ENCODE measurements around the gene HSD11B1. TPM values are rescaled to one million over a fixed set of nuclear protein-coding genes. Genes with fewer than 3 reads are reported as not detected.

Gene HSD11B1
- total RNA-seq, result 10 to 100 TPM in 1 of 2 donors, 1 to 10 TPM in 1; 9.3 to 29.1 TPM

GRCh38 chr1:209704584-209704983 is at the start of gene HSD11B1:
Gene HSD11B1, plus strand, starts transcription at chr1:209704846. Its CDS starts 97 bp downstream, at chr1:209704943.
- Histone ChIP-seq H3K4me3 (no peak within 1 kb of the TSS), H3K36me3 (no peaks in the 10 kb centered on the region), H3K27ac (no peak within 1 kb of the TSS), H3K27me3 (replicated peaks; ENCODE audit: insufficient read depth) (no peaks in the 10 kb centered on the region), H3K4me1 (replicated peaks) (no peaks in the 10 kb centered on the region), H3K9me3 (no peaks in the 10 kb centered on the region)
- WGBS, result 60% methylated on average over 6 of the region's 6 CpGs
- no peak for TF ChIP-seq POLR2AphosphoS5 (IDR thresholded peaks at IDR 0.05)
- no peak for TF ChIP-seq POLR2A (IDR thresholded peaks at IDR 0.05)
- TF ChIP-seq, protein P1, sequence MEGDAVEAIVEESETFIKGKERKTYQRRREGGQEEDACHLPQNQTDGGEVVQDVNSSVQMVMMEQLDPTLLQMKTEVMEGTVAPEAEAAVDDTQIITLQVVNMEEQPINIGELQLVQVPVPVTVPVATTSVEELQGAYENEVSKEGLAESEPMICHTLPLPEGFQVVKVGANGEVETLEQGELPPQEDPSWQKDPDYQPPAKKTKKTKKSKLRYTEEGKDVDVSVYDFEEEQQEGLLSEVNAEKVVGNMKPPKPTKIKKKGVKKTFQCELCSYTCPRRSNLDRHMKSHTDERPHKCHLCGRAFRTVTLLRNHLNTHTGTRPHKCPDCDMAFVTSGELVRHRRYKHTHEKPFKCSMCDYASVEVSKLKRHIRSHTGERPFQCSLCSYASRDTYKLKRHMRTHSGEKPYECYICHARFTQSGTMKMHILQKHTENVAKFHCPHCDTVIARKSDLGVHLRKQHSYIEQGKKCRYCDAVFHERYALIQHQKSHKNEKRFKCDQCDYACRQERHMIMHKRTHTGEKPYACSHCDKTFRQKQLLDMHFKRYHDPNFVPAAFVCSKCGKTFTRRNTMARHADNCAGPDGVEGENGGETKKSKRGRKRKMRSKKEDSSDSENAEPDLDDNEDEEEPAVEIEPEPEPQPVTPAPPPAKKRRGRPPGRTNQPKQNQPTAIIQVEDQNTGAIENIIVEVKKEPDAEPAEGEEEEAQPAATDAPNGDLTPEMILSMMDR (IDR thresholded peaks at IDR 0.05), result no peak
- DNase-seq (ENCODE audit: low spot score), result no peak
- intact Hi-C loops (cut with DNase I), result no loop called here

GRCh38 chr1:209655411-209656231 is 49.0 kb upstream of the HSD11B1 start:
- Histone ChIP-seq H3K4me1 (replicated peaks) (no peaks in the 10 kb centered on the region), H3K4me3 (no peak overlapping the region), H3K27me3 (replicated peaks; ENCODE audit: insufficient read depth) (no peaks in the 10 kb centered on the region), H3K27ac (no peak overlapping the region), H3K36me3 (no peaks in the 10 kb centered on the region), H3K9me3 (no peaks in the 10 kb centered on the region)
- intact Hi-C loops (cut with DNase I), result no loop called here
- TF ChIP-seq POLR2A (IDR thresholded peaks at IDR 0.05) (peak; percentile 14), POLR2AphosphoS5 (IDR thresholded peaks at IDR 0.05) (no peak)
- WGBS, result 69% methylated on average over 9 of the region's 9 CpGs
- DNase-seq (ENCODE audit: low spot score), result no peak

DNA sequence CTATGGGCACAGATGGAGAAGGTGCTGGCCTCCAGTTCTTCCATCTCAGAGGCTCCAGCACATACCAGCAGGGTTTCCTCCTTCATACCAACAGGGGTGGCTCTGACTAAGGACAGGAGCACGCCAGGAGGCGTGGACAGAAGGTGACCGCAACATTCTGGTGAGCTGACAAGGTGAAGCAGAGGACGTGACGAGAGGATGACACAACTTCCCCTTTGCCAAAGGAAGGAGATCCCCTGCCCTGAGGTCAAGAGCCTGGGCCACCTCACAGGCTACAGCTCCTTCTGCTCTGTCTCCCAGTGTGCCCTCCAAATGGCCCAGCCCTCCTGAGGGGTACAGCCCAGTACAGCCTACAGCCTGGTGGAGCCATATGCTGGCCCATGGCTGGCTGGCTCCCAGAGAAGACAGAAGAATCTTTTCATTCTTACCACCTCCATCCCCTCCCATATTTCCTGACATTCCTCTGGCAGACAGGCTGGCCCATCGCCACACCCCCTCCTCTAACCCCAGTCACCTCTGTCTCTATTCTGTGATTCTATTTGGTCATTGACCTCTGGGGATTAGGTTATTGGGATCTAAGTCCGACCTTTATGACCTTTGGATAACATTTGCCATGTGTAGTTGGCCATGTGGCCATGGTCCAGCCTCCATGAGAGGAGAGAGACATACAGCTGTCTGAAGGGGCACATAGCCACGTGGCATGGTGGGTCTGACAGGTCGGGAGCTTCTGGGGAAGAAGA is 47.3 kb upstream of the HSD11B1 start:
- Histone ChIP-seq H3K4me1 (replicated peaks) (no peaks in the 10 kb centered on the region), H3K27me3 (replicated peaks; ENCODE audit: insufficient read depth) (no peaks in the 10 kb centered on the region), H3K9me3 (no peaks in the 10 kb centered on the region), H3K36me3 (no peaks in the 10 kb centered on the region), H3K27ac (no peak overlapping the region), H3K4me3 (no peak overlapping the region)
- TF ChIP-seq POLR2AphosphoS5 (IDR thresholded peaks at IDR 0.05) (no peak), POLR2A (IDR thresholded peaks at IDR 0.05) (no peak)
- TF ChIP-seq, protein P1 (IDR thresholded peaks at IDR 0.05), result no peak
- WGBS, result 91% methylated on average over 9 of the region's 9 CpGs
- no peak for DNase-seq (ENCODE audit: low spot score)
- intact Hi-C loops (cut with DNase I), result no loop called here

- 51% methylated on average over 5 of the region's 5 CpGs for whole genome bisulfite sequencing
- no peak overlapping the region for H3K4me3 ChIP-seq
- no peaks in the 10 kb centered on the region for H3K9me3 ChIP-seq
- no peaks in the 10 kb centered on the region for H3K4me1 ChIP-seq (replicated peaks)
- no peak for DNase-seq (ENCODE audit: low spot score)
- H3K27me3 ChIP-seq (replicated peaks; ENCODE audit: insufficient read depth), result no peaks in the 10 kb centered on the region
- no peak overlapping the region for H3K27ac ChIP-seq
- intact Hi-C loops (cut with DNase I), result no loop called here
- H3K36me3 ChIP-seq, result no peaks in the 10 kb centered on the region
- TF ChIP-seq POLR2AphosphoS5 (IDR thresholded peaks at IDR 0.05), result no peak
- TF ChIP-seq, protein P1 (IDR thresholded peaks at IDR 0.05), result no peak
- TF ChIP-seq POLR2A (IDR thresholded peaks at IDR 0.05), result no peak
Observed at GRCh38 chr1:209657918-209658317, 46.7 kb upstream of the HSD11B1 start.

DNA sequence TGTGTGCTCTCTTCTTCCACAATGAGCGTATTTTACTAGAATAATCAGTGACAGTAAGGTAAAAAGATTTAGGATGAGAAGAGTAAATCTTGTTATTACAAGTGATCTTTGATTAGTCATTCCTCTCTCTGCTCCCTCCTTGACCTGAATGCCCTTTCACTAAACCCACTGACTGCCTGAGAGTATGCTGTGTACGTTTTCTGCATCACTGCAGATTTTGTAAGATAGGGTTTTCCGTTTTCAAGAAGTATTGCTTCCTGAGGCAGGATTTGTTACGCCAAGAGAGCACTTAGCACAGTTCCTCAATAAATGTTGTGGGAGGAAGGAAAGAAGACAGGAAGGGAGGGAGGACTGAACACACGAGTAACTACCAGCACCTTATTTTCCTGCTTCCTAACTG is 44.7 kb upstream of the HSD11B1 start:
- 55% methylated on average over 5 of the region's 5 CpGs for WGBS
- DNase-seq (ENCODE audit: low spot score), result no peak
- no peak overlapping the region for H3K4me3 ChIP-seq
- H3K36me3 ChIP-seq, result no peaks in the 10 kb centered on the region
- no peaks in the 10 kb centered on the region for H3K4me1 ChIP-seq (replicated peaks)
- TF ChIP-seq, protein P1 (IDR thresholded peaks at IDR 0.05), result no peak
- H3K9me3 ChIP-seq, result no peaks in the 10 kb centered on the region
- H3K27ac ChIP-seq, result no peak overlapping the region
- intact Hi-C loops (cut with DNase I), result no loop called here
- H3K27me3 ChIP-seq (replicated peaks; ENCODE audit: insufficient read depth), result no peaks in the 10 kb centered on the region
